Heart left ventricle (tissue), 16 donors: ENCODE data around the gene EID1. TPM values are rescaled to one million over a fixed set of nuclear protein-coding genes. Genes with fewer than 3 reads are reported as not detected.
A peak's percentile ranks its signal among the peaks of the same experiment; 100 is the strongest.

ENCODE experiments used
- ATAC-seq, 4 donors: fragments of 200-7000 bp; cut with Tn5 transposase; one replicate each; pipeline ENCODE4 v1.9.1; 2020 to 2022; ENCODE audit warnings: moderate library complexity in 4 of 4, mild to moderate bottlenecking in 3 of 4, moderate number of reproducible peaks in 1 of 4
- DNase-seq, 5 donors: peaks; one replicate each; pipeline ENCODE4 v3.0.0-alpha.2; 2020
- H3K27ac ChIP-seq, 12 donors: fragments of 200-600 bp; sonication (generic) in 4 of 12; one replicate each; pipeline versions ENCODE4 v1.5.0 to v1.8.0; 2016 to 2022; ENCODE audit warnings: mild to moderate bottlenecking in 2 of 12
- H3K27me3 ChIP-seq, 9 donors: fragments of 200-600 bp; sonication (generic) in 2 of 9; one replicate each; pipeline versions ENCODE4 v1.5.1 to v1.8.0; 2016 to 2022; ENCODE audit warnings: mild to moderate bottlenecking in 3 of 9
- H3K36me3 ChIP-seq, 9 donors: fragments of 200-600 bp; sonication (generic) in 2 of 9; one replicate each; pipeline versions ENCODE4 v1.5.0 to v1.8.0; 2018 to 2022; ENCODE audit warnings: mild to moderate bottlenecking in 2 of 9
- H3K4me1 ChIP-seq, 12 donors: fragments of 200-600 bp; sonication (generic) in 4 of 12; one replicate each; pipeline versions ENCODE4 v1.5.0 to v1.8.0; 2016 to 2022; ENCODE audit warnings: mild to moderate bottlenecking in 3 of 12
- H3K4me3 ChIP-seq, 12 donors: fragments of 200-600 bp; sonication (generic) in 4 of 12; one replicate each; pipeline versions ENCODE4 v1.5.0 to v1.8.0; 2017 to 2022; ENCODE audit warnings: mild to moderate bottlenecking in 9 of 12, moderate library complexity in 4 of 12
- H3K9me3 ChIP-seq, 12 donors: fragments of 200-600 bp; sonication (generic) in 4 of 12; one replicate each; pipeline versions ENCODE4 v1.5.0 to v1.8.0; 2016 to 2022; ENCODE audit warnings: mild to moderate bottlenecking in 1 of 12
- POLR2A ChIP-seq, 2 donors: fragments of 450-650 bp; IDR thresholded peaks; one replicate each; pipeline ENCODE4 v1.6.1; 2017; ENCODE audit warnings: antibody characterized with exemption in 2 of 2, mild to moderate bottlenecking in 2 of 2, moderate library complexity in 2 of 2
- WGBS, 4 donors: extraction: QIAGEN DNeasy Blood & Tissue Kit in 2 of 4; methylation state at CpG; one replicate each; pipeline versions ENCODE4 v1.1.5 to v1.1.7; 2013 to 2018; 5-methylcytosine and 5-hydroxymethylcytosine counted together
- intact Hi-C, 10 donors: fragments of 100-400 bp; cut with DNase I; formaldehyde crosslinking; loops; one replicate each; pipeline versions ENCODE4 v1.11.1 to v1.14.2; 2022
- polyA plus RNA-seq, 2 donors: library from polyadenylated mRNA; stranded (reverse); fragments of 200-250 nt; gene quantifications; one replicate each; pipeline ENCODE4 v1.2.3, GENCODE V29; 2013
- total RNA-seq, 9 donors: library from RNA; depleted of rRNA in 2 of 9; stranded (reverse); fragments of >200 nt in 2 of 9; fragmentation: NEBNext Ultra II Directional in 3 of 9; extraction: Animal tissue kit (Norgen Biotek cat#: 25700) in 3 of 9; gene quantifications; one replicate each; pipeline versions ENCODE4 v1.1.0 to v1.2.4, GENCODE V29; 2016 to 2023
- TF ChIP-seq, protein P1 (sequence below), 12 donors: fragments of 200-600 bp; sonication (generic) in 4 of 12; IDR thresholded peaks; one replicate each; pipeline versions ENCODE4 v1.5.0 to v1.8.0; 2018 to 2022; ENCODE audit warnings: antibody characterized with exemption in 12 of 12, mild to moderate bottlenecking in 5 of 12
- donor health status: ischemic (EF 13 %, LVEDD 7.1; RV severe dilation, severe dysfunction).
- donor health status: healthy with polysubstance abuse.
- donor health status: DM: no; HTN: yes; CAD: no.
- donor health status: DM: no; HTN: no; CAD: no.
- donor health status: ischemic (EF 25% LVEDD 6.9; RV normal size, moderate dysfunction).
- donor health status: ischemic (EF 25% LVEDD 5.7; RV mildly dilated, moderate dysfunction).
- donor health status: healthy.
- donor health status: DM: yes; HTN: yes; CAD: no.
- donor health status: ischemic (EF 35%, LVEDD 5.7; RV mildly dilated, moderate dysfunction).
- donor health status: nonischemic (EF 11% LVEDD 7.7; RV severe dilation, severe dysfunction).
- donor health status: DM: yes; HTN: yes; CAD: no.
- donor health status: PGD.
- donor health status: ischemic (EF 29% LVEDD 5.4; RV normal size, mild dysfunction).
- donor health status: nonischemic (EF 23%, LVEDD 6.1; RV moderate dilation, normal function).

The EID1 gene
- total and polyA plus RNA-seq, 11 donors = 161 to 393 (median 223) TPM

GRCh38 chr15:48875241-48875960 lies 2.5 kb upstream of the EID1 start:
- Histone ChIP-seq H3K27ac (no peak overlapping the region), H3K4me1 (peaks cover 0 to 25% (median 15%) of the 10 kb centered on the region in 12 donors), H3K9me3 (no peaks in the 10 kb centered on the region), H3K4me3 (no peak overlapping the region), H3K27me3 (no peaks in the 10 kb centered on the region), H3K36me3 (peaks cover 0 to 8% (median 0%) of the 10 kb centered on the region in 9 donors)
- WGBS, 4 donors = 75 to 87% (median 76%) methylated on average over 2 of the region's 2 CpGs
- intact Hi-C loops = loop anchor here in 7 of 10 donors (5.0 to 10.0 kb wide), 7 partner anchors 87 to 1127 kb away; partner anchors contain the start of genes SHC4 (in 6 of the 7), FGF7 (in 2 of the 7) and COPS2 (in 1 of the 7)
- no peak for DNase-seq
- TF ChIP-seq, protein P1, sequence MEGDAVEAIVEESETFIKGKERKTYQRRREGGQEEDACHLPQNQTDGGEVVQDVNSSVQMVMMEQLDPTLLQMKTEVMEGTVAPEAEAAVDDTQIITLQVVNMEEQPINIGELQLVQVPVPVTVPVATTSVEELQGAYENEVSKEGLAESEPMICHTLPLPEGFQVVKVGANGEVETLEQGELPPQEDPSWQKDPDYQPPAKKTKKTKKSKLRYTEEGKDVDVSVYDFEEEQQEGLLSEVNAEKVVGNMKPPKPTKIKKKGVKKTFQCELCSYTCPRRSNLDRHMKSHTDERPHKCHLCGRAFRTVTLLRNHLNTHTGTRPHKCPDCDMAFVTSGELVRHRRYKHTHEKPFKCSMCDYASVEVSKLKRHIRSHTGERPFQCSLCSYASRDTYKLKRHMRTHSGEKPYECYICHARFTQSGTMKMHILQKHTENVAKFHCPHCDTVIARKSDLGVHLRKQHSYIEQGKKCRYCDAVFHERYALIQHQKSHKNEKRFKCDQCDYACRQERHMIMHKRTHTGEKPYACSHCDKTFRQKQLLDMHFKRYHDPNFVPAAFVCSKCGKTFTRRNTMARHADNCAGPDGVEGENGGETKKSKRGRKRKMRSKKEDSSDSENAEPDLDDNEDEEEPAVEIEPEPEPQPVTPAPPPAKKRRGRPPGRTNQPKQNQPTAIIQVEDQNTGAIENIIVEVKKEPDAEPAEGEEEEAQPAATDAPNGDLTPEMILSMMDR (IDR thresholded peaks at IDR 0.05) = no peak
- TF ChIP-seq POLR2A (IDR thresholded peaks at IDR 0.05) = no peak
- no peak for ATAC-seq

- no peak for DNase-seq
- WGBS, 4 donors = 67 to 82% (median 72%) methylated on average over 3 of the region's 3 CpGs
Measured at GRCh38 chr15:48876057-48876456, 1.9 kb upstream of the EID1 start.

DNA sequence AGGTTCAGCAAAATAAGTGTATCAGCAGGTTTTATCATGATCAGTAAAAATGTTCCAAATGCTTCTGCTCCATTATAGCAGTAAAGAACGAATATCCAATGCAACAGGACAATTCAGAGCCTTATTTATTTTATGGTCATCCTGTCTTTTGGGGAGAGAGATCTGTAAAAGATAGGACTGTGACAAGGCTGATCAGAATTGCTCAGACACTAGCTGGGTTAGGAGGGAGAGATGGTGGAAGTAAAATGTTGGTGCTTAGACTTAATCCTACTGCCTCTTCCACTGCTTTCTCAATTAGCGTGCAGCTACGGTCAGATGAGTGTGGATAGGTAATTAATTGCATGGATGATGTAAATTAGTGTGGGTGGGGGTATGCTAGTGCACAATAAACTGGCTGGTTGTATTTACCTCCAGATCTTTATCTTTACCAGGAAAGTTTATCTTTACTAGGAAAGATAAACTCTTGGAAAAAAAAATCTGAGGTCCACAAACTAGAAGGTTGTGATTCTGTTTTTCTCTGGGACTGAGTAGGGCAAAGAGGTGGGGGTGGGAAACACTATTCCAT lies 2.2 kb downstream of the EID1 start:
- 76 to 87% (median 83%) methylated on average over 3 of the region's 3 CpGs for WGBS, 4 donors
- ATAC-seq (no peak), DNase-seq (no peak)
- Histone ChIP-seq H3K4me3 (peak overlapping the region in 3 of 12 donors; percentile 70 to 80 (median 75)), H3K4me1 (peaks cover 0 to 25% (median 16%) of the 10 kb centered on the region in 12 donors), H3K27me3 (no peaks in the 10 kb centered on the region), H3K27ac (no peak overlapping the region), H3K36me3 (peaks cover 0 to 9% (median 0%) of the 10 kb centered on the region in 9 donors), H3K9me3 (no peaks in the 10 kb centered on the region)
- intact Hi-C loops = no loop called here
- TF ChIP-seq POLR2A (IDR thresholded peaks at IDR 0.05) = no peak
- TF ChIP-seq, protein P1 (IDR thresholded peaks at IDR 0.05) = no peak

More at GRCh38 chr15:48876057-48876456, 1.9 kb upstream of the EID1 start:
- no peaks in the 10 kb centered on the region for H3K27me3 ChIP-seq
- TF ChIP-seq POLR2A (IDR thresholded peaks at IDR 0.05) = no peak
- TF ChIP-seq, protein P1 (IDR thresholded peaks at IDR 0.05) = no peak
- H3K27ac ChIP-seq = no peak overlapping the region
- no peaks in the 10 kb centered on the region for H3K9me3 ChIP-seq
- peaks cover 0 to 9% (median 0%) of the 10 kb centered on the region in 9 donors for H3K36me3 ChIP-seq
- no peak overlapping the region for H3K4me3 ChIP-seq
- intact Hi-C loops = loop anchor here in 7 of 10 donors (5.0 to 10.0 kb wide), 7 partner anchors 86 to 1126 kb away; partner anchors contain the start of genes SHC4 (in 6 of the 7), FGF7 (in 2 of the 7) and COPS2 (in 1 of the 7)
- peaks cover 0 to 25% (median 16%) of the 10 kb centered on the region in 12 donors for H3K4me1 ChIP-seq
- ATAC-seq = no peak

DNA sequence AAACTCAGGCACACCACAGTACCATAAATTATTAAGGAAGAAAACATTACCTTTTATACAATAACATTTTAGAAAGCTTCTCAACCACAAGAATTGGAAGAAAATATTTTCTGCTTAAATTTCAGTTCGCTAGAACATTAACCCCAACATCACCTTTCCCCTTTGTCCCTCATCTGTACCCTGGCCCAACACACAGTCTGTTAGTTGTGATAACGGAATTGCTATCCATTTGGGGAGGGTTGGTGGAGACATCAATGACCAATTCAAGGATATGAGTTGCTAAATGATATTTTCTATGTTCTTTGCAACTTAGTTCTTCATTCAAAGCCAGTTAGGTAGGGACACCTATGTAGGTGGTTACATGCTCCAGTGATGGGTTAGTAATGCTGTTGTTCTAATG lies 5.8 kb downstream of the EID1 start:
- Histone ChIP-seq H3K9me3 (no peaks in the 10 kb centered on the region), H3K4me3 (no peak overlapping the region), H3K27me3 (no peaks in the 10 kb centered on the region), H3K4me1 (peaks cover 0 to 20% (median 12%) of the 10 kb centered on the region in 12 donors), H3K36me3 (peaks cover 0 to 9% (median 0%) of the 10 kb centered on the region in 9 donors), H3K27ac (no peak overlapping the region)
- no peak for ATAC-seq
- DNase-seq = no peak
- WGBS, 4 donors = 80 to 89% (median 82%) methylated on average over 2 of the region's 2 CpGs
- TF ChIP-seq, protein P1 (IDR thresholded peaks at IDR 0.05) = no peak
- TF ChIP-seq POLR2A (IDR thresholded peaks at IDR 0.05) = no peak
- intact Hi-C loops = no loop called here
